GM23338 (cell line): ENCODE data around the gene TSC2.
"Not testable (repeated sequence)": the region's sequence is repeated elsewhere in the genome, so short reads cannot be mapped to it uniquely, and the experiment has no call there.

Experiments used
- CREB1 ChIP-seq: fragments of 250-450 bp; sonication (Bioruptor Pico); IDR thresholded peaks from 2 replicates; pipeline ENCODE4 v1.5.0; 2020; ENCODE audit warnings: low read depth, mild to moderate bottlenecking, moderate library complexity
- CTCF ChIP-seq, 2 experiments: fragments of 200-600 bp in 1 of 2; sonication (generic) in 1 of 2; conservative IDR thresholded peaks; 2 replicates each; pipeline versions ENCODE4 v1.5.1 to v1.6.1; 2016 to 2017; ENCODE audit warnings: antibody characterized with exemption in 2 of 2, low read depth in 2 of 2, mild to moderate bottlenecking in 2 of 2, moderate library complexity in 1 of 2
- ETS1 ChIP-seq: IDR thresholded peaks from 2 replicates; pipeline ENCODE4 v1.6.1; 2016; ENCODE audit warnings: antibody characterized with exemption
- EZH2 ChIP-seq: fragments of 200-600 bp; sonication (generic); IDR thresholded peaks from one replicate; pipeline ENCODE4 v1.8.0; 2017; ENCODE audit warnings: antibody characterized with exemption, mild to moderate bottlenecking, low read depth; ENCODE audit not compliant: unreplicated experiment
- EZH2phosphoT487 ChIP-seq: fragments of 200-600 bp; sonication (generic); IDR thresholded peaks from one replicate; pipeline ENCODE4 v1.8.1; 2018; ENCODE audit warnings: antibody characterized with exemption; ENCODE audit not compliant: unreplicated experiment
- POLR2AphosphoS5 ChIP-seq: IDR thresholded peaks from 2 replicates; pipeline ENCODE4 v1.6.1; 2016; ENCODE audit warnings: antibody characterized with exemption, low read depth
- REST ChIP-seq: IDR thresholded peaks from one replicate; pipeline ENCODE4 v1.6.1; 2018; ENCODE audit warnings: antibody characterized with exemption; ENCODE audit not compliant: unreplicated experiment
- ZNF462 ChIP-seq: fragments of 250-450 bp; sonication (Bioruptor Pico); IDR thresholded peaks from 2 replicates; pipeline ENCODE4 v1.5.0; 2020; ENCODE audit warnings: mild to moderate bottlenecking, moderate library complexity

GRCh38 chr16:2133797-2134196, 86.0 kb downstream of the TSC2 start:
- not testable (repeated sequence) for TF ChIP-seq CTCF (conservative IDR thresholded peaks at IDR 0.05; ENCODE audit: low read depth in 2 of 2); POLR2AphosphoS5; EZH2; REST; EZH2phosphoT487; ETS1; CREB1 (CRISPR knock-in tag); ZNF462 (CRISPR knock-in tag)
